Breast epithelium (tissue), 3 donors: Measurements from ENCODE around the gene SPOUT1.

Experiments used
- POLR2A ChIP-seq: fragments of 450-650 bp; IDR thresholded peaks from one replicate; pipeline ENCODE4 v1.6.1; 2016; ENCODE audit warnings: antibody characterized with exemption, mild to moderate bottlenecking, moderate library complexity
- POLR2AphosphoS5 ChIP-seq, 3 donors: sonication (generic); formaldehyde crosslinking; IDR thresholded peaks; one replicate each; pipeline ENCODE4 v1.6.1; 2017; ENCODE audit warnings: antibody characterized with exemption in 3 of 3
- TF ChIP-seq, protein P1 (sequence below), 3 donors: fragments of 450-650 bp; IDR thresholded peaks; one replicate each; pipeline ENCODE4 v1.5.1; 2016 to 2017; ENCODE audit warnings: antibody characterized with exemption in 3 of 3, mild to moderate bottlenecking in 3 of 3, moderate library complexity in 3 of 3

DNA sequence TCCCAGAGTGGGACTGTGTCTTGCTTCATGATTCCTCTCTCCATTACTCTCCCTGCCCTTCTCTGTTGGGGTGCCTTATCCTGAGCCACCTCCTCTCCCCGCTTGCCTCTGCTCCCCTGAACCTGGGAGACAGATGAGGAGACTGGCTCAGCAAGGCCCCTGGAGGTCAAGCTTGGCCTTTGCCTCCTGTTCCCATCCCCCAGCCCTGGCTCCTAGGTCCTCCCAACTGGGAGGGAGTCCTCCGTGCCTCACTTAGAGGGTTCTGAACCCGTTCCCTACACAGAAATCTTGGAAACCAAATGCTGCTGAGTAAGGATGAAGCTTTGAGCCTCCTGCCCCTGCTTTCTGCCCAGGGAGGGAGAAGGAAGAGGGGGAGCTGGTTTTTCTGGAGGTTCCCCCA, 21.1 kb downstream of the SPOUT1 start:
- TF ChIP-seq POLR2AphosphoS5 (IDR thresholded peaks at IDR 0.05) = no peak
- no peak for TF ChIP-seq POLR2A
- TF ChIP-seq, protein P1, sequence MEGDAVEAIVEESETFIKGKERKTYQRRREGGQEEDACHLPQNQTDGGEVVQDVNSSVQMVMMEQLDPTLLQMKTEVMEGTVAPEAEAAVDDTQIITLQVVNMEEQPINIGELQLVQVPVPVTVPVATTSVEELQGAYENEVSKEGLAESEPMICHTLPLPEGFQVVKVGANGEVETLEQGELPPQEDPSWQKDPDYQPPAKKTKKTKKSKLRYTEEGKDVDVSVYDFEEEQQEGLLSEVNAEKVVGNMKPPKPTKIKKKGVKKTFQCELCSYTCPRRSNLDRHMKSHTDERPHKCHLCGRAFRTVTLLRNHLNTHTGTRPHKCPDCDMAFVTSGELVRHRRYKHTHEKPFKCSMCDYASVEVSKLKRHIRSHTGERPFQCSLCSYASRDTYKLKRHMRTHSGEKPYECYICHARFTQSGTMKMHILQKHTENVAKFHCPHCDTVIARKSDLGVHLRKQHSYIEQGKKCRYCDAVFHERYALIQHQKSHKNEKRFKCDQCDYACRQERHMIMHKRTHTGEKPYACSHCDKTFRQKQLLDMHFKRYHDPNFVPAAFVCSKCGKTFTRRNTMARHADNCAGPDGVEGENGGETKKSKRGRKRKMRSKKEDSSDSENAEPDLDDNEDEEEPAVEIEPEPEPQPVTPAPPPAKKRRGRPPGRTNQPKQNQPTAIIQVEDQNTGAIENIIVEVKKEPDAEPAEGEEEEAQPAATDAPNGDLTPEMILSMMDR (IDR thresholded peaks at IDR 0.05) = no peak
